Tibial nerve (tissue), 4 donors: ENCODE measurements around the gene ERF. TPM values are rescaled to one million over a fixed set of nuclear protein-coding genes. Genes with fewer than 3 reads are reported as not detected.

Experiments used
- DNase-seq, 2 donors: peaks; one replicate each; pipeline ENCODE4 v3.0.0-alpha.2; 2019; ENCODE audit warnings: low spot score in 2 of 2
- H3K27ac ChIP-seq, 4 donors: fragments of 200-600 bp; sonication (generic) in 3 of 4; one replicate each; pipeline ENCODE4 v1.5.1; 2017 to 2019; ENCODE audit warnings: mild to moderate bottlenecking in 1 of 4
- H3K27me3 ChIP-seq, 2 donors: fragments of 200-600 bp; sonication (generic) in 1 of 2; one replicate each; pipeline versions ENCODE4 v1.5.1 to v1.6.0; 2017 to 2019
- H3K36me3 ChIP-seq, 3 donors: fragments of 200-600 bp; sonication (generic); one replicate each; pipeline ENCODE4 v1.5.1; 2018 to 2019
- H3K4me1 ChIP-seq, 4 donors: fragments of 200-600 bp; sonication (generic) in 3 of 4; one replicate each; pipeline ENCODE4 v1.5.1; 2017 to 2019
- H3K4me3 ChIP-seq, 4 donors: fragments of 200-600 bp; sonication (generic) in 3 of 4; one replicate each; pipeline ENCODE4 v1.5.1; 2017 to 2019; ENCODE audit warnings: mild to moderate bottlenecking in 1 of 4, moderate library complexity in 1 of 4
- H3K9me3 ChIP-seq, 4 donors: fragments of 200-600 bp; sonication (generic) in 3 of 4; one replicate each; pipeline ENCODE4 v1.5.1; 2017 to 2019
- CTCF ChIP-seq, 5 experiments: fragments of 200-600 bp in 3 of 5; fragments of 450-650 bp in 2 of 5; sonication (generic) in 3 of 5; IDR thresholded peaks; one replicate each; pipeline ENCODE4 v1.5.1; 2016 to 2019; ENCODE audit warnings: antibody characterized with exemption in 5 of 5, mild to moderate bottlenecking in 3 of 5, moderate library complexity in 2 of 5
- EP300 ChIP-seq, 2 donors: sonication (generic); formaldehyde crosslinking; IDR thresholded peaks; one replicate each; pipeline ENCODE4 v1.6.1; 2017; ENCODE audit warnings: antibody characterized with exemption in 2 of 2, mild to moderate bottlenecking in 1 of 2
- POLR2A ChIP-seq, 2 donors: fragments of 450-650 bp; IDR thresholded peaks; one replicate each; pipeline ENCODE4 v1.6.1; 2017; ENCODE audit warnings: antibody characterized with exemption in 2 of 2, mild to moderate bottlenecking in 2 of 2, moderate library complexity in 2 of 2
- WGBS, 2 donors: methylation state at CpG; one replicate each; pipeline ENCODE4 v1.1.5; 2018; 5-methylcytosine and 5-hydroxymethylcytosine counted together
- total RNA-seq, 4 donors: library from RNA; depleted of rRNA; stranded (reverse); fragments of >200 nt; gene quantifications; one replicate each; pipeline ENCODE4 v1.1.0, GENCODE V29; 2016

The ERF gene
- total RNA-seq, 4 donors from 2014 or later = 30.4 to 42.6 (median 35.1) TPM

GRCh38 chr19:42297039-42297438, 42.1 kb upstream of the ERF start:
- H3K4me1 ChIP-seq = peaks cover 0 to 8% (median 4%) of the 10 kb centered on the region in 4 donors
- WGBS, 2 donors = 90 to 93% methylated on average over 15 of the region's 15 CpGs
- TF ChIP-seq POLR2A (IDR thresholded peaks at IDR 0.05) (no peak), EP300 (IDR thresholded peaks at IDR 0.05) (no peak)
- H3K9me3 ChIP-seq = no peaks in the 10 kb centered on the region
- H3K4me3 ChIP-seq = no peak overlapping the region
- peaks cover 0 to 39% (median 7%) of the 10 kb centered on the region in 3 donors for H3K36me3 ChIP-seq
- no peak overlapping the region for H3K27ac ChIP-seq
- H3K27me3 ChIP-seq = no peaks in the 10 kb centered on the region
- no peak for DNase-seq

GRCh38 chr19:42295831-42296525, 41.0 kb upstream of the ERF start:
- TF ChIP-seq CTCF (IDR thresholded peaks at IDR 0.05) (peak; percentile 94 to 97 (median 95)), POLR2A (IDR thresholded peaks at IDR 0.05) (no peak), EP300 (IDR thresholded peaks at IDR 0.05) (peak in 1 of 2 donors; percentile 57)
- Histone ChIP-seq H3K4me3 (no peak overlapping the region), H3K27ac (peak overlapping the region in 2 of 4 donors; percentile 2 to 10), H3K9me3 (no peaks in the 10 kb centered on the region), H3K4me1 (no peaks in the 10 kb centered on the region), H3K27me3 (no peaks in the 10 kb centered on the region), H3K36me3 (peaks cover 0 to 50% (median 14%) of the 10 kb centered on the region in 3 donors)
- DNase-seq = peak; percentile 84 to 95
- 75 to 78% methylated on average over 5 to 6 of the region's 6 CpGs for WGBS, 2 donors

- TF ChIP-seq POLR2A (IDR thresholded peaks at IDR 0.05) = no peak
- no peak for TF ChIP-seq EP300 (IDR thresholded peaks at IDR 0.05)
- TF ChIP-seq CTCF (IDR thresholded peaks at IDR 0.05) = no peak
- Histone ChIP-seq H3K27ac (no peak overlapping the region), H3K4me1 (no peaks in the 10 kb centered on the region), H3K27me3 (no peaks in the 10 kb centered on the region), H3K4me3 (no peak overlapping the region), H3K9me3 (no peaks in the 10 kb centered on the region), H3K36me3 (peaks cover 0 to 56% (median 19%) of the 10 kb centered on the region in 3 donors)
- no peak for DNase-seq
- WGBS, 2 donors = 64% methylated on average over 5 of the region's 5 CpGs
Measured at GRCh38 chr19:42295342-42295741, 40.4 kb upstream of the ERF start.

GRCh38 chr19:42294471-42295137, 39.7 kb upstream of the ERF start:
- 73 to 84% methylated on average over 12 to 24 of the region's 24 CpGs for WGBS, 2 donors
- no peaks in the 10 kb centered on the region for H3K4me1 ChIP-seq
- H3K27ac ChIP-seq = no peak overlapping the region
- H3K4me3 ChIP-seq = no peak overlapping the region
- no peaks in the 10 kb centered on the region for H3K27me3 ChIP-seq
- H3K9me3 ChIP-seq = no peaks in the 10 kb centered on the region
- peaks cover 0 to 63% (median 24%) of the 10 kb centered on the region in 3 donors for H3K36me3 ChIP-seq
- no peak for DNase-seq
- TF ChIP-seq CTCF (IDR thresholded peaks at IDR 0.05) = no peak

GRCh38 chr19:42293948-42294347, 39.0 kb upstream of the ERF start:
- WGBS, 2 donors = 90 to 95% methylated on average over 2 to 15 of the region's 15 CpGs
- Histone ChIP-seq H3K9me3 (no peaks in the 10 kb centered on the region), H3K36me3 (peaks cover 0 to 70% (median 31%) of the 10 kb centered on the region in 3 donors), H3K27me3 (no peaks in the 10 kb centered on the region), H3K4me3 (no peak overlapping the region), H3K4me1 (no peaks in the 10 kb centered on the region), H3K27ac (peak overlapping the region in 1 of 4 donors; percentile 31)
- DNase-seq = no peak
- TF ChIP-seq EP300 (IDR thresholded peaks at IDR 0.05) = no peak
- TF ChIP-seq CTCF (IDR thresholded peaks at IDR 0.05) = no peak
